Mesenchymal stem cell (in vitro differentiated cells and primary cell): ENCODE data around the gene MED12L.
A peak's percentile ranks its signal among the peaks of the same experiment; 100 is the strongest.

Source experiments
- DNase-seq: peaks from one replicate; pipeline ENCODE4 v3.0.0-alpha.2; 2013
- H2AFZ ChIP-seq: one replicate; pipeline ENCODE4 v1.6.1; 2013; ENCODE audit warnings: low read depth, mild to moderate bottlenecking, control low read depth, inconsistent platforms, low read length, moderate library complexity
- H2AK5ac ChIP-seq: 2 replicates; pipeline ENCODE4 v1.6.1; 2013; ENCODE audit warnings: low read length, moderate library complexity, mild to moderate bottlenecking, inconsistent platforms; ENCODE audit not compliant: severe bottlenecking
- H2BK120ac ChIP-seq: one replicate; pipeline ENCODE4 v1.6.1; 2013; ENCODE audit warnings: low read depth, mild to moderate bottlenecking, inconsistent platforms, low read length, moderate library complexity
- H2BK12ac ChIP-seq, 2 experiments: one replicate each; pipeline ENCODE4 v1.6.1; 2013; ENCODE audit warnings: inconsistent platforms in 2 of 2, low read length in 2 of 2, mild to moderate bottlenecking in 2 of 2, moderate library complexity in 2 of 2, control low read depth in 1 of 2
- H2BK15ac ChIP-seq: one replicate; pipeline ENCODE4 v1.6.1; 2013; ENCODE audit warnings: mild to moderate bottlenecking, low read depth, inconsistent platforms; ENCODE audit not compliant: poor library complexity, severe bottlenecking
- H2BK5ac ChIP-seq: 2 replicates; pipeline ENCODE4 v1.6.1; 2013; ENCODE audit warnings: low read depth, mild to moderate bottlenecking, low read length, control low read depth, inconsistent platforms; ENCODE audit not compliant: poor library complexity, severe bottlenecking
- H3K14ac ChIP-seq, 2 experiments: one replicate each; pipeline ENCODE4 v1.6.1; 2013; ENCODE audit warnings: inconsistent platforms in 2 of 2, low read length in 2 of 2, control low read depth in 1 of 2, mild to moderate bottlenecking in 1 of 2, moderate library complexity in 1 of 2
- H3K18ac ChIP-seq, 2 experiments: one replicate each; pipeline ENCODE4 v1.6.1; 2013; ENCODE audit warnings: inconsistent platforms in 2 of 2, low read length in 2 of 2, control low read depth in 1 of 2, low read depth in 1 of 2, mild to moderate bottlenecking in 1 of 2
- H3K23ac ChIP-seq, 2 experiments: one replicate each; pipeline ENCODE4 v1.6.1; 2013; ENCODE audit warnings: inconsistent platforms in 2 of 2, low read length in 2 of 2, mild to moderate bottlenecking in 2 of 2, moderate library complexity in 2 of 2, control low read depth in 1 of 2
- H3K27ac ChIP-seq: 2 replicates; pipeline ENCODE4 v1.5.1; 2013; ENCODE audit warnings: mild to moderate bottlenecking, moderate library complexity, low read length, control low read depth, inconsistent platforms; ENCODE audit not compliant: poor library complexity, severe bottlenecking
- H3K27me3 ChIP-seq, 2 experiments: 2 replicates each; pipeline versions ENCODE4 v1.6.1 to v1.7.0; 2013; ENCODE audit warnings: low read length in 2 of 2, mild to moderate bottlenecking in 2 of 2, moderate library complexity in 2 of 2, control low read depth in 1 of 2, inconsistent platforms in 1 of 2; ENCODE audit not compliant: control insufficient read depth in 1 of 2, insufficient read depth in 1 of 2
- H3K36me3 ChIP-seq, 2 experiments: 2 replicates each; pipeline versions ENCODE4 v1.6.1 to v1.7.0; 2013; ENCODE audit warnings: low read length in 2 of 2, control low read depth in 1 of 2, inconsistent platforms in 1 of 2, low read depth in 1 of 2, mild to moderate bottlenecking in 1 of 2; ENCODE audit not compliant: insufficient read depth in 2 of 2, control insufficient read depth in 1 of 2
- H3K4ac ChIP-seq, 2 experiments: one replicate each; pipeline ENCODE4 v1.6.1; 2013; ENCODE audit warnings: inconsistent platforms in 2 of 2, low read length in 2 of 2, mild to moderate bottlenecking in 2 of 2, moderate library complexity in 2 of 2, control low read depth in 1 of 2, low read depth in 1 of 2
- H3K4me1 ChIP-seq: 2 replicates; pipeline ENCODE4 v1.6.1; 2013; ENCODE audit warnings: low read depth, low read length, control low read depth; ENCODE audit not compliant: control insufficient read depth, insufficient read depth
- H3K4me2 ChIP-seq: 2 replicates; pipeline ENCODE4 v1.6.1; 2013; ENCODE audit warnings: low read length, mild to moderate bottlenecking, inconsistent platforms; ENCODE audit not compliant: poor library complexity, severe bottlenecking
- H3K4me3 ChIP-seq, 2 experiments: 2 replicates each; pipeline versions ENCODE4 v1.5.1 to v1.7.0; 2013; ENCODE audit warnings: low read length in 2 of 2, mild to moderate bottlenecking in 2 of 2, control low read depth in 1 of 2, low read depth in 1 of 2; ENCODE audit not compliant: insufficient read depth in 1 of 2
- H3K79me1 ChIP-seq: replicated peaks from 2 replicates; pipeline ENCODE4 v1.6.1; 2013; ENCODE audit warnings: mild to moderate bottlenecking, control low read depth, low read length, inconsistent platforms; ENCODE audit not compliant: poor library complexity, severe bottlenecking
- H3K9ac ChIP-seq: 2 replicates; pipeline ENCODE4 v1.7.0; 2013; ENCODE audit warnings: mild to moderate bottlenecking, low read length, moderate library complexity
- H3K9me3 ChIP-seq: 2 replicates; pipeline ENCODE4 v1.7.0; 2013; ENCODE audit warnings: mild to moderate bottlenecking, low read length; ENCODE audit not compliant: control insufficient read depth
- H4K8ac ChIP-seq: one replicate; pipeline ENCODE4 v1.6.1; 2013; ENCODE audit warnings: inconsistent platforms, mild to moderate bottlenecking, low read length, moderate library complexity
- H4K91ac ChIP-seq: one replicate; pipeline ENCODE4 v1.6.1; 2013; ENCODE audit warnings: mild to moderate bottlenecking, low read length, inconsistent platforms
- WGBS: methylation state at CpG from one replicate; pipeline ENCODE4 v1.1.7; 2013; ENCODE audit warnings: mixed read lengths; 5-methylcytosine and 5-hydroxymethylcytosine counted together

Gene MED12L

DNA sequence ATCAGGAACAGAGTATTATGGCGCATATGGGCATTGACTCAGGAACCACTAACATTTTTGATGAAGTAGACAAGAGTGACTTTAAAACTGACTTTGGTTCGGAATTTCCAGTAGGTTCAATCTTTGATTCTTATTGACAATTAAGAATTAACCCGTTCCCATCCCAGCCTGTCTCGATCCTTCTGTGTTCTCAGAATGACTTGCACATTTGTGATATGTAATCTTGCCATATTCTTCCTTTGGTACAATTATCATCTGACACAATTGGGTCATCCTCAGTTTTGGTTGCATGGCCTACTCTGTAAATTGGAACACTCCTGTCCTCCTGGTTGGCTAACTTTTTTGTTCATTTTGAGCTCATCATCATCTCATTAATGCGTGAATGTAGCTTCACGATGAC, 107.1 kb downstream of the MED12L start:
- no peaks in the 10 kb centered on the region for H3K36me3 ChIP-seq
- no peak overlapping the region for H3K4me2 ChIP-seq
- H2AK5ac ChIP-seq = no peak overlapping the region
- 98% methylated on average over 4 of the region's 6 CpGs for WGBS
- no peak overlapping the region for H2BK5ac ChIP-seq
- H3K23ac ChIP-seq = no peak overlapping the region
- peak overlapping the region in 1 of 2 experiments; percentile 16 for H3K4ac ChIP-seq
- no peaks in the 10 kb centered on the region for H3K79me1 ChIP-seq
- peaks cover 4% of the 10 kb centered on the region for H3K4me1 ChIP-seq
- no peaks in the 10 kb centered on the region for H3K9me3 ChIP-seq
- H2BK120ac ChIP-seq = no peak overlapping the region
- H3K27ac ChIP-seq = no peak overlapping the region
- no peak overlapping the region for H4K91ac ChIP-seq
- H3K14ac ChIP-seq = no peak overlapping the region
- DNase-seq = no peak
- H2BK15ac ChIP-seq = no peak overlapping the region
- no peak overlapping the region for H2BK12ac ChIP-seq
- H3K9ac ChIP-seq = no peak overlapping the region
- no peaks in the 10 kb centered on the region for H3K27me3 ChIP-seq
- H2AFZ ChIP-seq = no peak overlapping the region
- H4K8ac ChIP-seq = no peak overlapping the region
- H3K18ac ChIP-seq = no peak overlapping the region
- H3K4me3 ChIP-seq = no peak overlapping the region

DNA sequence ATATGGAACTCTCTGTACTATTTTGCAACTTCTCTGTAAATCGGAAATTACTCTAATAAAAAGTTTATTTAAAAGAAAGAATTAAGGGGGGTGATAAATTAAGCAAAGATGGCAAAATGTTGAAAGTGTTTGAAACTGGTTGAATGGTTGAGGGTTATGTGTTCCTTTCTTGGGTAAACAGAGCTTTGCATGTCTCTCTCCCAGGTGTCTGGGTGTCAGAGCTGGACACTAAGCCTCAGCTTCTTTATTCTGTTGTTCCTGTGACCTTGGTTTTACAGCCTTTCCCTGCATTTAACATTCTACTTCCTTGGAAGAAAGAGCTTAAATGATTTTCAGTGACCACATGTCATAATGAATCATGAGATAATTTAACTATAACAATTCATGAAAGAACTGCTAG, 110.4 kb downstream of the MED12L start:
- H3K4me1 ChIP-seq = peaks cover 6% of the 10 kb centered on the region
- no peak overlapping the region for H3K14ac ChIP-seq
- H3K9ac ChIP-seq = no peak overlapping the region
- no peak overlapping the region for H3K4ac ChIP-seq
- H2BK12ac ChIP-seq = no peak overlapping the region
- no CpG with 5 or more reads among the region's 1 CpG for WGBS
- no peak overlapping the region for H3K18ac ChIP-seq
- H3K9me3 ChIP-seq = no peaks in the 10 kb centered on the region
- no peaks in the 10 kb centered on the region for H3K36me3 ChIP-seq
- H3K4me3 ChIP-seq = no peak overlapping the region
- H2AK5ac ChIP-seq = no peak overlapping the region
- H2BK5ac ChIP-seq = no peak overlapping the region
- H4K91ac ChIP-seq = no peak overlapping the region
- no peak overlapping the region for H2BK120ac ChIP-seq
- H2AFZ ChIP-seq = no peak overlapping the region
- H4K8ac ChIP-seq = no peak overlapping the region
- no peak for DNase-seq
- H2BK15ac ChIP-seq = no peak overlapping the region
- no peak overlapping the region for H3K23ac ChIP-seq
- no peaks in the 10 kb centered on the region for H3K79me1 ChIP-seq
- H3K27me3 ChIP-seq = no peaks in the 10 kb centered on the region
- H3K27ac ChIP-seq = no peak overlapping the region
- H3K4me2 ChIP-seq = no peak overlapping the region

DNA sequence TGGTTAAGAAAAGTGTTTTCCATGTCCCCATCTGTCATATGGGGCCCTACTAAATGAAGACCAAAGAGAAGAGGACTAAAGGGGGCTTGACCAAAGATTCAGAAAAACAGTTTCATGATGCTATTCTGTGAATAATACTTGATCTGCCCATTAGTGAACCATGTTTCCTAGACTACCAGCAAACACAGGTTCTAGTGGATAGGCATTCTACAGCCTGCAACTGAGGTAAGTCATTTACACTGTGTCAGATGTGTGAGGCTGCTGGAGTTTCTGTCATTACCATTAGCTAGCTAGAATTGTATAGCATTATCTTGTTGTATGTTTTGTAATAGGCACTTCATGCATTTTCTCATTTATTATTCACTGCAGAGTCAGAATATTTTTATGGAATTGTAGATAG, 111.0 kb downstream of the MED12L start:
- H3K9ac ChIP-seq = no peak overlapping the region
- no peak overlapping the region for H3K14ac ChIP-seq
- peaks cover 6% of the 10 kb centered on the region for H3K4me1 ChIP-seq
- H2BK120ac ChIP-seq = no peak overlapping the region
- H3K27me3 ChIP-seq = no peaks in the 10 kb centered on the region
- H3K36me3 ChIP-seq = no peaks in the 10 kb centered on the region
- H4K91ac ChIP-seq = no peak overlapping the region
- H4K8ac ChIP-seq = no peak overlapping the region
- no peaks in the 10 kb centered on the region for H3K79me1 ChIP-seq
- H2BK5ac ChIP-seq = no peak overlapping the region
- H2AFZ ChIP-seq = no peak overlapping the region
- no peak overlapping the region for H3K4ac ChIP-seq
- no peak overlapping the region for H3K27ac ChIP-seq
- no peak overlapping the region for H2BK12ac ChIP-seq
- H3K18ac ChIP-seq = no peak overlapping the region
- H3K4me2 ChIP-seq = no peak overlapping the region
- no peak for DNase-seq
- no peaks in the 10 kb centered on the region for H3K9me3 ChIP-seq
- no peak overlapping the region for H3K23ac ChIP-seq
- H3K4me3 ChIP-seq = no peak overlapping the region
- H2AK5ac ChIP-seq = peak overlapping the region; percentile 1
- no peak overlapping the region for H2BK15ac ChIP-seq

DNA sequence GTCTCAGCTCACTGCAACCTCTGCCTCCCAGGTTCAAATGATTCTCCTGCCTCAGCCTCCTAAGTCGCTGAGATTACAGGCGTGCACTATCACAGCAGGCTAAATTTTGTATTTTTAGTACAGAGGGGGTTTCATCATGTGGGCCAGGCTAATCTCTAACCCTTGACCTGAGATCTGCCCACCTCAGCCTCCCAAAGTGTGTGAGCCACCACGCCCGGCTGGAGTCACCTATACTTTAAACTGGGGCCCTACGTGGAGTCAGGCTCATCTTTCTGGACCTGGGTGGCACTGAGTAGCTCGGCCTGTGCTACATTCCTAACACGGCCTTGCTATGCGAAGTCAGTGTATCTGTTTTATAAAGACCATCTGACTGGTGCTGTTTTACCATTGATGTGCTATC, 111.8 kb downstream of the MED12L start:
- 95% methylated on average over 8 of the region's 8 CpGs for WGBS
- no peak overlapping the region for H2BK5ac ChIP-seq
- H3K27ac ChIP-seq = peak overlapping the region; percentile 13
- no peak overlapping the region for H3K18ac ChIP-seq
- no peak overlapping the region for H4K91ac ChIP-seq
- no peak overlapping the region for H2AFZ ChIP-seq
- no peak overlapping the region for H3K23ac ChIP-seq
- no peak overlapping the region for H3K4ac ChIP-seq
- peaks cover 6% of the 10 kb centered on the region for H3K4me1 ChIP-seq
- no peaks in the 10 kb centered on the region for H3K9me3 ChIP-seq
- H3K9ac ChIP-seq = no peak overlapping the region
- H2AK5ac ChIP-seq = peak overlapping the region; percentile 84
- no peak overlapping the region for H2BK15ac ChIP-seq
- H3K36me3 ChIP-seq = no peaks in the 10 kb centered on the region
- no peak overlapping the region for H3K4me2 ChIP-seq
- no peak overlapping the region for H3K14ac ChIP-seq
- no peak overlapping the region for H3K4me3 ChIP-seq
- H2BK12ac ChIP-seq = no peak overlapping the region
- no peak overlapping the region for H2BK120ac ChIP-seq
- H3K79me1 ChIP-seq = no peaks in the 10 kb centered on the region
- no peaks in the 10 kb centered on the region for H3K27me3 ChIP-seq
- DNase-seq = no peak
- no peak overlapping the region for H4K8ac ChIP-seq
